SKM-1 treated with dmso at 0.1 percent for 144 hours (cell line): ENCODE data around the gene OVCH2.
A peak's percentile ranks its signal among the peaks of the same experiment; 100 is the strongest.
"Not testable (repeated sequence)": the region's sequence is repeated elsewhere in the genome, so short reads cannot be mapped to it uniquely, and the experiment has no call there.

Experiments
- DNase-seq: peaks from one replicate; lab custom pipeline; 2025; ENCODE audit not compliant: unreplicated experiment; lab: John Stamatoyannopoulos, UW

OVCH2 gene, protein sequence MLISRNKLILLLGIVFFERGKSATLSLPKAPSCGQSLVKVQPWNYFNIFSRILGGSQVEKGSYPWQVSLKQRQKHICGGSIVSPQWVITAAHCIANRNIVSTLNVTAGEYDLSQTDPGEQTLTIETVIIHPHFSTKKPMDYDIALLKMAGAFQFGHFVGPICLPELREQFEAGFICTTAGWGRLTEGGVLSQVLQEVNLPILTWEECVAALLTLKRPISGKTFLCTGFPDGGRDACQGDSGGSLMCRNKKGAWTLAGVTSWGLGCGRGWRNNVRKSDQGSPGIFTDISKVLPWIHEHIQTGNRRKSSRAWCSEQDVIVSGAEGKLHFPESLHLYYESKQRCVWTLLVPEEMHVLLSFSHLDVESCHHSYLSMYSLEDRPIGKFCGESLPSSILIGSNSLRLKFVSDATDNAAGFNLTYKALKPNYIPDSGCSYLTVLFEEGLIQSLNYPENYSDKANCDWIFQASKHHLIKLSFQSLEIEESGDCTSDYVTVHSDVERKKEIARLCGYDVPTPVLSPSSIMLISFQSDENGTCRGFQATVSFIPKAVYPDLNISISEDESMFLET

DNA sequence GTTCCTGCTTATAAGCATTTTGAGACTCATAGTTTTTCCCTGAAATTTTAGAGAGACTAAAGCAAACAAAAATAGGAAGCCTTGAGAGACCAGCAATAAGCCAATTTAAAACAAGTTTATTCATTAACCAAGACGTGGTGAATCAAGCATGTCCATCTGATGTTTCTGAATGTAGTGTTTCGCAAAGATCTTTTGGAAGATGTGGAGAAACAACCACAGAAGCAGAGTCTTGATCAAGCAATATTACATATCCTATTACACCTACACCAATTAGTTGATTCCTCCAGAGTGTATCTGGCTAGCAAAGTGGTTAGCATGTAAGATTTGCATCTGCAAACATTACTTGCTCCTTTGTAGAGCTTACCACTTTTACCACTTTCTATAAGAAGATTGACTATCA, at the start of gene OVCH2:
Gene OVCH2, minus strand, starts transcription at position 101 of the 400 bp plus-strand sequence. Its CDS starts 83 bp downstream, at position 18.
- no peak for DNase-seq

DNA sequence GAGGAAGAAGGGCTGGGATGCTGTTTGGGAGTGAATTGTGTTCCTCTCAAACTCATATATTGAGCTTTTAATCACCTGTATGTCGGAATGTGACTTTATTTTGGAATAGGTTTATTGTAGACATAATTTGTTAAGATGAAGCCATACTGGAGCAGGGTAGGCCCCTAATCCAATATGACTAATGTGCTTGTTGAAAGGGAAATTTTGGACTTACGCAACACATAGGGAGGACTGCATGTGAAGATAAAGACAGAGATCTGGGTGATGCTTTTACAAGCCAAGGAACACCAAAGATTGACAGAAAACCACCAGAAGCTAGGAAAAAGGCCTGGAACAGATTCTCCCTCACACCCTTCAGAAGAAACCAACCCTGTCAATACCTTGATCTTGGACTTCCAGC, 43.2 kb upstream of the OVCH2 start:
- no peak for DNase-seq

DNA sequence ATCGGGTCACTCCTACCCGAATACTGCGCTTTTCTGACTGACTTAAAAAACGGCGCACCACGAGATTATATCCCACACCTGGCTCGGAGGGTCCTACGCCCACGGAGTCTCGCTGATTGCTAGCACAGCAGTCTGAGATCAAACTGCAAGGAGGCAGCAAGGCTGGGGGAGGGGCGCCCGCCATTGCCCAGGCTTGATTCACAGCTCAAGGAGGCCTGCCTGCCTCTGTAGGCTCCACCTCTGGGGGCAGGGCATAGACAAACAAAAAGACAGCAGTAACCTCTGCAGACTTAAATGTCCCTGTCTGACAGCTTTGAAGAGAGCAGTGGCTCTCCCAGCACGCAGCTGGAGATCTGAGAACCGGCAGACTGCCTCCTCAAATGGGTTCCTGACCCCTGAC, 28.5 kb upstream of the OVCH2 start:
- not testable (repeated sequence) for DNase-seq

DNA sequence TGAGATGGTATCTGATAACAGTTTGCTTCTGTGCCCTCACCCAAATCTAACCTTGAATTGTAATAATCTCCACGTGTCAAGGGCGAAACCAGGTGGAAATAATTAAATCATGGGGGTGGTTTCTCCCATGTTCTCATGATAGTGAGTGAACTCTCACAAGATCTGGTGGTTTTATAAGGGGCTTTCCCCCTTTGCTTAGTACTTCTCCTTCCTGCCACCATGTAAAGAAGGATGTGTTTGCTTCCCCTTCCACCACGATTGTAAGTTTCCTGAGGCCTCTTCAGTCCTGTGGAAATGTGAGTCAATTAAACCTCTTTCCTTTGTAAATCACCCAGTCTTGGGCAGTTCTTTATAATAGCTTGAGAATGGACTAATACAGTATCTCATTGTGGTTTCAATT, 8.5 kb upstream of the OVCH2 start:
- DNase-seq: no peak

DNA sequence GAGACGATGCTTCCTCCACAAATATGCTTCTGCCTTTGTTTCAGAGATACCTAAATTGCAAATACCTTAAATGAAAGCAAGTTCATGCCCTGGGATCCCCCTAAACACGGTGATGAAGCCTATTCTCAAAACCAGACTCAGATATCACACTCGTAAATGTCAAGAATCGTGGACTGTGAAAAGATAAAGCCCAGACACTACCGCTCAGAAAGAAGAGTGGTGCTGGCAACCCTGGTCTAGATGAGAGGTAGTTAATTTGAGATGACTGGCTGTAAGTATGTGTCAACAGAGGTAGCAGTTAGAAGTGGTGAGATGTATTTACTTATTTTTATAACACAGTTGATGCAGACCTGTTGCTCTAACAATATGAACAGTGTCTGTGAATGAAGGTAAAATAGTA, 2.5 kb downstream of the OVCH2 start:
- no peak for DNase-seq

DNA sequence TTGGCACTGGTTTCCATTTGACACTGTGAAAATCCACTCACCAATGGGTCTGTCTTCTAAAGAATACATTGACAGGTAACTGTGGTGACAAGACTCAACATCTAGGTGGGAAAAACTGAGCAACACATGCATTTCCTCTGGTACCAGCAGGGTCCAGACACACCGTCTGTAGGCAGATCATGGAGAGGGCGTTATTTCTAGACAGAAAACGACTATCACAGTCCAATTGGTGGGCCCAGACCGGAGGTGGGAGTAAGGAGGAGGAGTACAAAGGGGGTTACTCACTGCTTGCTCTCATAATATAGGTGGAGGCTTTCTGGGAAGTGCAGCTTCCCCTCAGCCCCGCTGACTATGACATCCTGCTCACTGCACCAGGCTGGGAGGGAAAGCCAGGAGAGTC, 9.9 kb downstream of the OVCH2 start:
- DNase-seq: no peak

DNA sequence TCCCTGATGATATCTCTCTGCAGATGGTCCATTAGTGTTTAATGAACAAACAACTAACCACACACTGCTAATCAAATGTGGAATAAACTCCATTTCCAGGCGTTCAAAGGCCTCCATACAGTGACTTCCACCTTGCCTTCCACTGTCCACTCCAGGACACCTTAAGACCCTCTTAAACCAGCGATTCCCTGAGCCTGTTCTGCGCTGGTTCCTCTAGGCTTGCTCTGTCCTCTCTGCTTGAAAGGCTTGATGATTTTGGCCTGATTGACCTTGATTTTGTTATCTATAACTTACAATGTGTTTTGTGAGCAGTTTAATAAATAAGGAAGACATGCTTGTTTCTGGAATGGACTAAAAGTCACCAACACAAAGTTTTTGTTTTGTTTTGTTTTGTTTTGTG, 12.0 kb downstream of the OVCH2 start:
- no peak for DNase-seq

DNA sequence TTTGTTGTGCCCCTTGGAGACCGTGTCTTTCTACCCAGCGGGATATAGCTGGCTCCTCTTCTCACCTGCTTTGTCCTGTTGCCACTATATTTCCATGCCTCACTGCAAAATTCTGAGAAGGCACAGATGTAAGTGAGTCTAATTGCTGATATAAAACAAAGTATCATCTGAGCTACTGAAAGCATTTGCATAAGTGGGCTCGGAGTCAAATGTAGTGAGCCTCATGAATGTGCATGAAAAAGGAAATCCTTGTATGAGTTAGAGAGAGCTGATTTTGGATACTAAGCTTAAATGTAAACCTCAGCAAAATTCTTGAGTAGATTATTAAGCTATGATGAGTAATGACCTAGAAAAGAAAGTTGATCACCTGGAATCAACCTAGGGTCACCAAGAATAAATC, 13.9 kb downstream of the OVCH2 start:
- no peak for DNase-seq

DNA sequence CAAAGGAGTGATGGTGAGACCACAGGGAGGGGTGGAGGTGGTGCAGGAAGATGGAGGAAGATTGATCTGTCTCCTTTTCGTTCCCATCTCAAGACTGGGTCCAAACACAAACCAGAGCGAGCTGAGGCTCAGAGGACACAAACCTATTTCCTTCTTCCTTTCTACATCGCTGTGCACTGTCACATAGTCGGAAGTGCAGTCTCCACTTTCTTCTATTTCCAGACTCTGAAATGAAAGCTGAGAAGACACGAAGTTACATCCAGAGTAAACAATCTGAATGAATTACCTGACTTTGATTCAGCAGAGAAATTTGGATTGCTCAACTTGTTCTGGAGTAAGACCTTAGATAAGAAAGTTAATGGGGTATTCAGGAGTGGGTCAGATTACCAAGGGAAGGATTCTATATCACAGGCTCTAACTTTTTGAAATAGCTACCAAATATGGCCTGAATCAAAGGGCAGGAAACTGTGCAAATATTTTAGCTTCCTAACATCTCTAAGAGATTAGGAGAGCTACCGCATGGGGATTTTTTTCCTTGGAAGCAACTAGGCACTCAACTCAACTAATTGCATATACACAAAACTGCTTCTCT, 14.4 kb downstream of the OVCH2 start:
- DNase-seq: no peak

DNA sequence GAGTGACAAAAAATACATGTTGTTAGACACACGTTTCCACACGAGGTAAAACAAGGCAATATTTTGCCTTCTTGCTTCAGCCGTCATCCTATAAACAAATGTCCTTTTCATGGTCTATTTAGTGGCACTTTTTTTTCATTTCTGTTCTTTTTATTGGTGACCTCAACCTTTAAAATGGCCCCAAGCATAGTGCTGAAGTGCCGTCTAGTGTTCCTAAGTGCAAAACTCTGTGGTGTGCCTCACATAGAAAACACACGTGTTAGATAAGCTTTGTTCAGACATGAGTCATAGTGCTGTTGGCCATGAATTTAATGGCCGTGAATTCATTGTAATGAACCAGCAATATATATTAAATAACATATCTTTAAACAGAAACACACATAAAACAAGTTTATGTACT, 15.6 kb downstream of the OVCH2 start:
- DNase-seq: no peak

DNA sequence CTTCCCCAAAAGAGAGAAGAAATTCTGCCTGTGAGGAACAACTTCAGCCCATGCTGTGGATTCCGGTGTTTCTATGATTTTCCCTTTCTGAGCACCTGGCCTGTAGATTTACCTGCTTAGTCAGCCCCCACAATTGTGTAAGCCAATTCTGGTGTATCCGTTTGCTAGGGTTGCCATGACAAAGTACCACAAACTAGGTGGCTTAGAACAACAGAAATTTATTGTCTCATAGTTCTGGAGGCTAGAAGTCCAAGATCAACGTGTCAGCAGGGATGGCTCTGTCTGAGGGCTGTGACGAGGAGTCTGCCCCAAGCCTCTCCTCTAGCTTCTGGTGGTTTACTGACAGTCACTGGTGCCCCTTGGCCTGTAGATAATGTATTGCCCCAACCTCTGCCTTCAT, 17.0 kb downstream of the OVCH2 start:
- no peak for DNase-seq

DNA sequence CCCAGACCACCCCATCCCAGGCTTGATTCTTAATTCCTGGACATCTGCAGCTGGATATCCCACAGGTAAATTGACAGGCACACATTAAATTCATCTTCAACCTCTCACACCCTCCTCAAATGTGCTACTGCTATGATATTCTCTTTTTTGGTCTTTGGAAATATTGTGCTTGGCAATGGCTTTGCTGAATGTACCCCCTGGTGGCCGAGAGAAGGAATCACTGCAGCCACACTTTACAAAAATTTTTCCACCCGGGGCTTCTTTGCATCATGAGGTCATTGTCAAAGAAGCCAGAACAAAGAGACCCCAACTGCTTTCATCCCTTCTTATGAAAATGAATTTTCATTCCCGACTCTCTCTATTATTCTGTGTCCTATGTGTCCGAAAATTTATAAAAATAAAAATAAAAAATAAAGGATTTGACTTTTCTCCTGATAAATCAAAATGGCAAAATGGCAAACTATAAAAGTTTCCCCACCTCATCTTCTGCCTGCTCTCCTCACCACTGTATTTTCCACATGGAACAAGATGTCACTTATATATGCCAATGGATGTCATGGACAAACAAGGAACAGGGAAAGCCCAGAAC, 17.9 kb downstream of the OVCH2 start:
- peak; percentile 48 for DNase-seq

DNA sequence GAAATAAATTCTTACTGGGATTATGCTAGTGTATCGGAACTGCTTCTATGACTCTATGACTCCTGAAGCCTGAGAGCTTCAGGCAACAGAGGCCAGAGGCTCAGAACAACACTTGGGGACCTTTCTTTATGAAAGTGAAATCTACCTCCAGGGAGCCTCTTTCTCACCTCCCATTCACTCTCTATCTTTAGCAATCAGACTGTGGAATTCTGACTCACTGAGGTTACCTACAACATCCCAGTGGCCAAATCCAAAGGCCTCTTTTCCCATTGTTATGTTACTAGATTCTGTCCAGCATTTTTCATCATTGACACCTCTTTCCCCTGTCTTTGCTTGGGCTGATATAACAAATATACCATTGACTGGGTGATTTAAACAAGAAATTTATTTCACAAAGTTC, 18.9 kb downstream of the OVCH2 start:
- no peak for DNase-seq

DNA sequence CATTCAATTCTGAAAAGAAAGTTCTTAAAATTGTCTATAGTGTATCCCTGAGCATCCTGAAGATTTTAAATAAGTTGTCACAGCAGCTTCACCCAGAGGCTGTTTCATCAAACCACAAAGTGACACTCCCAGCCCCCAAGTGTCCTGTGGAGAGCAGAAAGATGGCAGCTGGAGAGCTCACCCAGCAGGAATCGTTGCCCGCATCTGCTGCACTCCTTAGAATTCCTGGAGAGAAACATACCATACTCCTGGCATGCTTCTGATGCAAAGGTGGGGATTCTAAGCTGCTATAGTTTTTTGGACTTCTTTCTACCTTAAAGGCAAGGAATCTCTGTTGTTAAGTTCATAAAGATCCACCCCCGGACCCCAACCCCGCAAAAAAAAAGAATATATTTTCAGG, 19.5 kb downstream of the OVCH2 start:
- DNase-seq: no peak

DNA sequence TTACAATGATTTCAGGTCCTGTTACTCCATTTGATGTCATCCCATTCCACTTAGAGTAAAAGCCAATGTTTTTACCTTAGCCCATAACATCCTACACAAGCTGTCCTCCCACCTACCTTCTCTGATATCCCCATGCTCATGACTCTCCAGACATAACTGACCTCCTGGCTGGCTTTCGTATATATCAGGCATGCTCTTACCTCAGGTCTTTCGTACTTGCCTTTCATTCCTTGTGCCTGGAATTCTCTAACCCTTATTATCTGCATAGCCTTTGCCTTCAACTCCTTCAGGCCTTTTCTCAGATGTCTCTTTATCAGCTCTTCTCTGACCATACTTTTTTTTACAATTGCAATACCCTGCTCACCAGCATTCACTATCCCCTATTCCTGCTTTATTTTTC, 22.7 kb downstream of the OVCH2 start:
- no peak for DNase-seq

DNA sequence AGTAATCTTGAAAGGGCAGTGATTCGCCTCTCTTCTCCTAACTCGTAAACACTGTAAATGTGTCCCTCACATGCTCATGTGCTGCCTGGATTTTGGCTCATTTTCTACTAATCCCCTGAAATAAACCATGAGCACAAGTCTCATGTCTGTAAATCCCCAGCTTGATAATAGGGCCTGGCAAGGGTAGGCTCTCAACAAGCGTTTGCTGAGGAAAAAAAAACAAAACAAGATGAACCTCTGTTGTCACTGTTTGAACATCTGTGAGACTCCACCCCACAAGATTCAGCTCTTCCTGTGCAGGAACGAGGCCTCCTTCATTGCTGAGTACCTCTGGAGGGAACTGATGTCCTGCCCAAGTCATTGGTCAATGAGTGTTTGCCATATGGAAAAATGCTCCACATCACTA, 28.5 kb downstream of the OVCH2 start:
- DNase-seq: no peak

DNA sequence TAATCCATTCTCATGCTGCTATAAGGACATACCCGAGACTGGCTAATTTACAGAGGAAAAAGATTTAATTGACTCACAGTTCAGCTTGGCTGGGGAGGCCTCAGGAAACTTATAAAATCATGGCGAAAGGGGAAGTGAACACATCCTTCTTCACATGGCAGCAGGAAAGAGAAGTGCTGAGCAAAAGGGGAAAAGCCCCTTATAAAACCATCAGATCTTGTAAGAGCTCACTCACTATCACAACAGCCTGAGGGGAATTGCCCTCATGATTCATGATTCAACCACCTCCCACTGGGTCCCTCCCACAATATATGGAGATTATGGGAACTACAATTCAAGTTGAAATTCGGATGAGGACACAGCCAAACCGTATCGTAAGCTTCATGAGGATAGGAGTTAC, 29.2 kb downstream of the OVCH2 start:
- peak; percentile 9 for DNase-seq

DNA sequence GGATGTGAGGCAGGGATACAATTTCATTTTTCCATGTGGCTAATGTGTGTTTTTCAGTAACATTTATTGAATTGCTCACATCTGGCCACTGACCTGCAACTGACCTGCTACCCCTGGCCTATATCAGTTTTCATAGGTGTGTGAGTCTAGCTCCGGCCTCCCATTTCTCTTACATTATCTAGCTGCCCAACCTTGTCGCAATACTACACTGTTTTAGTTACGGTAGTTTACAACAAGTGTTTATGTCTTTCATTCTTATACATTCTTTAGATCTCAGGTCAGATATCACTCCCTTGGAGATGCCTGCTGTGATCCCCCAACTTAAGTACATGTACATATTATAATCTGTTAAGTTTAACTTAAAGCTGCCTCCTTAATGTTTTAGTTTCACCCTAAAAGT, 30.6 kb downstream of the OVCH2 start:
- no peak for DNase-seq

DNA sequence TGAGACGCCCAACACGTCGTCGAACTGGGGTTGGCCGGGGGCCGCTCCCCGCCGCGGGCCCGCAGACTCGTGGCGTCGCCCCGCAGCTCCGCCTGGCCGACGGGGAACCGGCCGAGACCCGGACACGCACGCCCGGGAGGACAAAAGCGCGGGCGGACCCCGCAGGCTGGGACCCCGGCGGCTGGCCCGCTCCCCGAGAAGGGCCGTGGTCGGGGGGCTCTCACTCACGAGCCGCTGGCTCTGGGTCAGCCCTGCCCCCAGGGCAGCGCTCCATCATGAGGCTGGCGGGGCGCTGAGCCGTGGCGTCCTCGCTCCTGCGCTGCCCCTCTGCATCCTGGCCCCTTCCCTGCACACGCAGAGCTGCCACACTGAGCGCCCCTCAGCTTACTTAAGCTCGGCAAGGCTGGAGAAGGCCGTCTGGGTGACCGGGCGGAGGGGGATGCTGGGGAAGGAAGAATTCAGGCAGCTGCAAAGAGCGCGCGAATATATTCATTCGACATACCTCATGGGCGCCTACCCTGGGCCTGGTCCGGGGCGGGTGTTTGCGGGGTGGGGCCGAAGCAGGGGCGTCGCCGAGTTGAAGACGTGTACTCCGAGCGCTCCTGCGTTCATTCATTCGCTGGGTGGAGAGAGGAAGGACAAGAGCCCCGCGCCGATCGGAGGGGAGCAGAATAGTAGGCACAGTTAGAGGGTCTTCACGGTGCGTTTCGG, 32.4 kb downstream of the OVCH2 start:
- DNase-seq: no peak

DNA sequence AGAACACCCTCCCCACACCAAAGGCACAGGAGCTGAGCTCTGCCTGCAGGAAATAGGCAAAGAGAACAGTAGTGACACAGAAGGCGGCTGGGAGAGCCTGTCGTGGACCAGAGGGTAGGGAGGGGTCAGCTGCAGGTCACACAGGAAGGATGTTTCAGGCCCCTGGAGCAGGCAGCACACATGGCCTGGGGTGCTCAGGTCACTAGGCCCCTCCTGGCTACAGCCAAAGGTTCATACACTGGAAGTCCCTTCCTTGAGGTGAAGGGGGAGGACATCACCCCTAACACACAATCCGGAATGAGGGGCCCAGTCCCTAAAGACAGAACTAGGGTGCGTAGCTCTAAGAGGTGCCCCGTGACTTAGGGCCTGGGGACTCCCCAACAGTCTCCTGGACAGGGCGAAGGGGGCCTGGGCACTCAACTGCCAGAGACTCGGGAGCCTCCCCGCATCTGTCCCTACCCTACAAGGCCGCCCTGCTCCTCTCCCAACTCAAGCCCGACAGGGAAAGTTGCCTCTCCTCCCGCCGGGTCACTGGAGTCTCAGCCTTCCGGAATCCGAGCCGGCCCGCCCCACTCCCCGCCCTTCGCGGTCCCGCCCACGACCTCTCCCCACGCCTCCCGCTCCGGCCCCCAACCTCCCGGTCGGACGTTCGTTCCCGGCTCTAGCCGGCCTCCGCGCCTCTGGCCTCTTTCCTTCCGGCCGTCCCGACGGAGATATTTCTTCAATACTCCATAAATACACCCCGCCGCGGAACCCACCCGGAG, 33.1 kb downstream of the OVCH2 start, which contains the start of gene CYB5R2:
Gene CYB5R2, minus strand, starts transcription at position 541 of the 764 bp plus-strand sequence. CDS start 675 bp downstream, outside the sequence.
- no peak for DNase-seq
